ENCODE data around the gene ANO7. TPM values are rescaled to one million over a fixed set of nuclear protein-coding genes. Genes with fewer than 3 reads are reported as not detected.
A peak's percentile ranks its signal among the peaks of the same experiment; 100 is the strongest.

Gene ANO7
- total RNA-seq, 1 experiment from 2014 or later = 5.2 TPM

GRCh38 chr2:241242306-241242705, 53.8 kb downstream of the ANO7 start:
- H3K4ac ChIP-seq (ENCODE audit: low read depth, low read length) = no peak overlapping the region
- H3K4me2 ChIP-seq (ENCODE audit: insufficient read depth, insufficient read length, low read length) = no peak overlapping the region
- H3T11ph ChIP-seq (ENCODE audit: low read length) = no peak overlapping the region
- DNase-seq = no peak
- TF ChIP-seq, protein P1, sequence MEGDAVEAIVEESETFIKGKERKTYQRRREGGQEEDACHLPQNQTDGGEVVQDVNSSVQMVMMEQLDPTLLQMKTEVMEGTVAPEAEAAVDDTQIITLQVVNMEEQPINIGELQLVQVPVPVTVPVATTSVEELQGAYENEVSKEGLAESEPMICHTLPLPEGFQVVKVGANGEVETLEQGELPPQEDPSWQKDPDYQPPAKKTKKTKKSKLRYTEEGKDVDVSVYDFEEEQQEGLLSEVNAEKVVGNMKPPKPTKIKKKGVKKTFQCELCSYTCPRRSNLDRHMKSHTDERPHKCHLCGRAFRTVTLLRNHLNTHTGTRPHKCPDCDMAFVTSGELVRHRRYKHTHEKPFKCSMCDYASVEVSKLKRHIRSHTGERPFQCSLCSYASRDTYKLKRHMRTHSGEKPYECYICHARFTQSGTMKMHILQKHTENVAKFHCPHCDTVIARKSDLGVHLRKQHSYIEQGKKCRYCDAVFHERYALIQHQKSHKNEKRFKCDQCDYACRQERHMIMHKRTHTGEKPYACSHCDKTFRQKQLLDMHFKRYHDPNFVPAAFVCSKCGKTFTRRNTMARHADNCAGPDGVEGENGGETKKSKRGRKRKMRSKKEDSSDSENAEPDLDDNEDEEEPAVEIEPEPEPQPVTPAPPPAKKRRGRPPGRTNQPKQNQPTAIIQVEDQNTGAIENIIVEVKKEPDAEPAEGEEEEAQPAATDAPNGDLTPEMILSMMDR (conservative IDR thresholded peaks at IDR 0.05) = no peak
- H3K9me3 ChIP-seq (ENCODE audit: control insufficient read depth, low read depth, low read length) = no peaks in the 10 kb centered on the region
- H3K23me2 ChIP-seq (ENCODE audit: insufficient read length, low read depth, low read length, poor library complexity, severe bottlenecking) = no peaks in the 10 kb centered on the region
- no peak overlapping the region for H3K4me3 Mint-ChIP-seq
- no peak overlapping the region for H3K9ac ChIP-seq (ENCODE audit: extremely low read depth, insufficient read length, low read length)
- no peak overlapping the region for H2BK12ac ChIP-seq (ENCODE audit: insufficient read length, low read depth, low read length)
- no peak overlapping the region for H4K5ac ChIP-seq (ENCODE audit: insufficient read length, low read depth, low read length)
- no peak overlapping the region for H3K14ac ChIP-seq (ENCODE audit: insufficient read depth, low read length)
- H3K27me3 ChIP-seq (ENCODE audit: insufficient read depth, low read length) = no peaks in the 10 kb centered on the region
- H3K4me1 Mint-ChIP-seq = no peaks in the 10 kb centered on the region
- no peak overlapping the region for H3K56ac ChIP-seq (ENCODE audit: insufficient read length, low read depth, low read length)
- H2AFZ ChIP-seq (ENCODE audit: low read length) = no peak overlapping the region
- H3K27ac ChIP-seq (ENCODE audit: insufficient read length, low read depth, low read length) = no peak overlapping the region
- H3K4me1 ChIP-seq (ENCODE audit: insufficient read depth, low read length) = no peaks in the 10 kb centered on the region
- peak overlapping the region; percentile 16 to 90 (median 54); a peak in 3 of 7 replicates for H3K27ac Mint-ChIP-seq
- H2BK120ac ChIP-seq (ENCODE audit: low read depth, low read length, poor library complexity, severe bottlenecking) = no peak overlapping the region
- H2BK15ac ChIP-seq (ENCODE audit: low read depth, low read length) = no peak overlapping the region
- no peak overlapping the region for H3K23ac ChIP-seq (ENCODE audit: insufficient read length, low read depth, low read length)
- H4K8ac ChIP-seq (replicated peaks; ENCODE audit: insufficient read length, low read depth, low read length) = no peak overlapping the region
- no peak overlapping the region for H4K91ac ChIP-seq (ENCODE audit: insufficient read length, low read depth, low read length)
- H3K79me2 ChIP-seq (ENCODE audit: insufficient read depth, low read length) = no peaks in the 10 kb centered on the region
- H2BK5ac ChIP-seq (ENCODE audit: insufficient read length, low read length) = no peak overlapping the region
- H3K18ac ChIP-seq (ENCODE audit: insufficient read length, low read depth, low read length) = no peak overlapping the region
- no peak overlapping the region for H2BK20ac ChIP-seq (ENCODE audit: low read depth, low read length, poor library complexity, severe bottlenecking)
- no peaks in the 10 kb centered on the region for H4K20me1 ChIP-seq (ENCODE audit: control insufficient read depth, insufficient read depth, insufficient read length)
- peaks cover 64 to 96% (median 91%) of the 10 kb centered on the region in 3 experiments for H3K36me3 Mint-ChIP-seq (ENCODE audit: insufficient read depth in 1 of 3, low read depth in 3 of 3)
- no CpG with 5 or more reads among the region's 14 CpGs for WGBS (ENCODE audit: extremely low coverage, insufficient read length, low lambda C conversion rate)
- H3K9me3 Mint-ChIP-seq = no peaks in the 10 kb centered on the region
- peaks cover 3% of the 10 kb centered on the region for H3K79me1 ChIP-seq (ENCODE audit: insufficient read depth, low read depth, low read length, poor library complexity, severe bottlenecking)
- H3K27me3 Mint-ChIP-seq (ENCODE audit: low read depth) = no peaks in the 10 kb centered on the region
- no peak overlapping the region for H2AK5ac ChIP-seq (ENCODE audit: insufficient read length, low read length)
